Adrenal gland (tissue), 5 donors: ENCODE data around the gene MICU1.

Source experiments
- CTCF ChIP-seq, 6 experiments: fragments of 450-650 bp in 4 of 6; fragments of 200-600 bp in 2 of 6; sonication (generic) in 1 of 6; IDR thresholded peaks; 1 replicate in 5 of 6; 2 replicates in 1 of 6; pipeline versions ENCODE4 v1.5.1 to v1.8.0; 2016 to 2021; ENCODE audit warnings: antibody characterized with exemption in 6 of 6, mild to moderate bottlenecking in 2 of 6, moderate library complexity in 1 of 6
- POLR2A ChIP-seq, 2 donors: fragments of 450-650 bp; IDR thresholded peaks; one replicate each; pipeline ENCODE4 v1.6.1; 2017; ENCODE audit warnings: antibody characterized with exemption in 2 of 2, mild to moderate bottlenecking in 2 of 2, moderate library complexity in 1 of 2
- donor health status: DM: no; HTN: no; CAD: no.

- TF ChIP-seq CTCF (IDR thresholded peaks at IDR 0.05) = no peak
- TF ChIP-seq POLR2A (IDR thresholded peaks at IDR 0.05) = no peak
Observed at GRCh38 chr10:72388062-72388461, 237.8 kb downstream of the MICU1 start.
